ENCODE results near the gene RIGI. TPM values are rescaled to one million over a fixed set of nuclear protein-coding genes. Genes with fewer than 3 reads are reported as not detected.

The RIGI gene
- total and polyA plus RNA-seq, 4 donors: 3.9 to 15.6 (median 11.2) TPM

- no peaks in the 10 kb centered on the region for H3K9me3 ChIP-seq (ENCODE audit: control insufficient read depth, low read length)
- peaks cover under 1 to 2% of the 10 kb centered on the region in 2 donors for H3K4me1 ChIP-seq (ENCODE audit: control insufficient read depth in 1 of 2, insufficient read depth in 2 of 2, low read length in 2 of 2)
- H3K27me3 ChIP-seq (ENCODE audit: control insufficient read depth in 1 of 2, insufficient read depth in 2 of 2, low read length in 1 of 2): no peaks in the 10 kb centered on the region
- intact Hi-C loops (cut with DNase I): no loop called here
- DNase-seq (no peak), ATAC-seq (ENCODE audit: low FRiP score) (no peak)
- no peak overlapping the region for H3K4me3 ChIP-seq (ENCODE audit: low read length in 2 of 2)
- H3K36me3 ChIP-seq (ENCODE audit: control insufficient read depth in 1 of 2, insufficient read depth in 2 of 2, low read length in 1 of 2): no peaks in the 10 kb centered on the region
- no peak overlapping the region for H3K27ac ChIP-seq (ENCODE audit: low read depth in 1 of 2, low read length in 2 of 2)
- 89 to 96% methylated on average over 1 of the region's 1 CpG for WGBS, 2 donors
Measured at GRCh38 chr9:32518276-32518675, 7.7 kb downstream of the RIGI start.

- intact Hi-C loops (cut with DNase I): no loop called here
- H3K36me3 ChIP-seq (ENCODE audit: control insufficient read depth in 1 of 2, insufficient read depth in 2 of 2, low read length in 1 of 2): no peaks in the 10 kb centered on the region
- H3K27me3 ChIP-seq (ENCODE audit: control insufficient read depth in 1 of 2, insufficient read depth in 2 of 2, low read length in 1 of 2): no peaks in the 10 kb centered on the region
- DNase-seq: no peak
- no peak overlapping the region for H3K27ac ChIP-seq (ENCODE audit: low read depth in 1 of 2, low read length in 2 of 2)
- H3K4me3 ChIP-seq (ENCODE audit: low read length in 2 of 2): no peak overlapping the region
- H3K4me1 ChIP-seq (ENCODE audit: control insufficient read depth in 1 of 2, insufficient read depth in 2 of 2, low read length in 2 of 2): no peaks in the 10 kb centered on the region
- no peak for ATAC-seq (ENCODE audit: low FRiP score)
- H3K9me3 ChIP-seq (ENCODE audit: control insufficient read depth, low read length): no peaks in the 10 kb centered on the region
Measured at GRCh38 chr9:32516241-32516640, 9.8 kb downstream of the RIGI start.

- Histone ChIP-seq H3K27me3 (ENCODE audit: control insufficient read depth in 1 of 2, insufficient read depth in 2 of 2, low read length in 1 of 2) (no peaks in the 10 kb centered on the region), H3K4me1 (ENCODE audit: control insufficient read depth in 1 of 2, insufficient read depth in 2 of 2, low read length in 2 of 2) (no peaks in the 10 kb centered on the region), H3K4me3 (ENCODE audit: low read length in 2 of 2) (no peak overlapping the region), H3K36me3 (ENCODE audit: control insufficient read depth in 1 of 2, insufficient read depth in 2 of 2, low read length in 1 of 2) (no peaks in the 10 kb centered on the region), H3K27ac (ENCODE audit: low read depth in 1 of 2, low read length in 2 of 2) (no peak overlapping the region), H3K9me3 (ENCODE audit: control insufficient read depth, low read length) (no peaks in the 10 kb centered on the region)
- DNase-seq (no peak), ATAC-seq (ENCODE audit: low FRiP score) (no peak)
- 95 to 97% methylated on average over 1 of the region's 1 CpG for WGBS, 2 donors
- intact Hi-C loops (cut with DNase I): no loop called here
Measured at GRCh38 chr9:32508728-32509127, 17.3 kb downstream of the RIGI start.

GRCh38 chr9:32503008-32503407 lies 23.0 kb downstream of the RIGI start:
- H3K27me3 ChIP-seq (ENCODE audit: control insufficient read depth in 1 of 2, insufficient read depth in 2 of 2, low read length in 1 of 2): no peaks in the 10 kb centered on the region
- H3K36me3 ChIP-seq (ENCODE audit: control insufficient read depth in 1 of 2, insufficient read depth in 2 of 2, low read length in 1 of 2): peaks cover 3 to 4% of the 10 kb centered on the region in 2 donors
- H3K9me3 ChIP-seq (ENCODE audit: control insufficient read depth, low read length): no peaks in the 10 kb centered on the region
- DNase-seq (no peak), ATAC-seq (ENCODE audit: low FRiP score) (no peak)
- no peak overlapping the region for H3K27ac ChIP-seq (ENCODE audit: low read depth in 1 of 2, low read length in 2 of 2)
- H3K4me3 ChIP-seq (ENCODE audit: low read length in 2 of 2): no peak overlapping the region
- intact Hi-C loops (cut with DNase I): no loop called here
- WGBS, 2 donors: 86 to 90% methylated on average over 3 of the region's 3 CpGs
- no peaks in the 10 kb centered on the region for H3K4me1 ChIP-seq (ENCODE audit: control insufficient read depth in 1 of 2, insufficient read depth in 2 of 2, low read length in 2 of 2)

GRCh38 chr9:32502464-32502863 lies 23.5 kb downstream of the RIGI start:
- no peaks in the 10 kb centered on the region for H3K27me3 ChIP-seq (ENCODE audit: control insufficient read depth in 1 of 2, insufficient read depth in 2 of 2, low read length in 1 of 2)
- peaks cover 3 to 4% of the 10 kb centered on the region in 2 donors for H3K36me3 ChIP-seq (ENCODE audit: control insufficient read depth in 1 of 2, insufficient read depth in 2 of 2, low read length in 1 of 2)
- H3K4me1 ChIP-seq (ENCODE audit: control insufficient read depth in 1 of 2, insufficient read depth in 2 of 2, low read length in 2 of 2): no peaks in the 10 kb centered on the region
- intact Hi-C loops (cut with DNase I): no loop called here
- WGBS, 2 donors: 47 to 57% methylated on average over 4 of the region's 4 CpGs
- no peak overlapping the region for H3K4me3 ChIP-seq (ENCODE audit: low read length in 2 of 2)
- ATAC-seq (ENCODE audit: low FRiP score): no peak
- no peak overlapping the region for H3K27ac ChIP-seq (ENCODE audit: low read depth in 1 of 2, low read length in 2 of 2)
- DNase-seq: no peak
- H3K9me3 ChIP-seq (ENCODE audit: control insufficient read depth, low read length): no peaks in the 10 kb centered on the region

GRCh38 chr9:32501868-32502267 lies 24.1 kb downstream of the RIGI start:
- DNase-seq: no peak
- H3K27ac ChIP-seq (ENCODE audit: low read depth in 1 of 2, low read length in 2 of 2): no peak overlapping the region
- ATAC-seq (ENCODE audit: low FRiP score): no peak
- no peaks in the 10 kb centered on the region for H3K4me1 ChIP-seq (ENCODE audit: control insufficient read depth in 1 of 2, insufficient read depth in 2 of 2, low read length in 2 of 2)
- intact Hi-C loops (cut with DNase I): no loop called here
- peaks cover 3 to 4% of the 10 kb centered on the region in 2 donors for H3K36me3 ChIP-seq (ENCODE audit: control insufficient read depth in 1 of 2, insufficient read depth in 2 of 2, low read length in 1 of 2)
- H3K9me3 ChIP-seq (ENCODE audit: control insufficient read depth, low read length): no peaks in the 10 kb centered on the region
- no peak overlapping the region for H3K4me3 ChIP-seq (ENCODE audit: low read length in 2 of 2)
- WGBS, 2 donors: 81 to 82% methylated on average over 1 of the region's 1 CpG
- no peaks in the 10 kb centered on the region for H3K27me3 ChIP-seq (ENCODE audit: control insufficient read depth in 1 of 2, insufficient read depth in 2 of 2, low read length in 1 of 2)

GRCh38 chr9:32500768-32501167 lies 25.2 kb downstream of the RIGI start:
- 88% methylated on average over 2 of the region's 2 CpGs for WGBS, 2 donors
- no peak overlapping the region for H3K4me3 ChIP-seq (ENCODE audit: low read length in 2 of 2)
- ATAC-seq (ENCODE audit: low FRiP score): no peak
- H3K27me3 ChIP-seq (ENCODE audit: control insufficient read depth in 1 of 2, insufficient read depth in 2 of 2, low read length in 1 of 2): no peaks in the 10 kb centered on the region
- no peak overlapping the region for H3K27ac ChIP-seq (ENCODE audit: low read depth in 1 of 2, low read length in 2 of 2)
- DNase-seq: no peak
- H3K36me3 ChIP-seq (ENCODE audit: control insufficient read depth in 1 of 2, insufficient read depth in 2 of 2, low read length in 1 of 2): peaks cover 4 to 5% of the 10 kb centered on the region in 2 donors
- intact Hi-C loops (cut with DNase I): no loop called here
- no peaks in the 10 kb centered on the region for H3K9me3 ChIP-seq (ENCODE audit: control insufficient read depth, low read length)
- H3K4me1 ChIP-seq (ENCODE audit: control insufficient read depth in 1 of 2, insufficient read depth in 2 of 2, low read length in 2 of 2): no peaks in the 10 kb centered on the region

GRCh38 chr9:32497921-32498320 lies 28.1 kb downstream of the RIGI start:
- Histone ChIP-seq H3K27me3 (ENCODE audit: control insufficient read depth in 1 of 2, insufficient read depth in 2 of 2, low read length in 1 of 2) (no peaks in the 10 kb centered on the region), H3K4me3 (ENCODE audit: low read length in 2 of 2) (no peak overlapping the region), H3K9me3 (ENCODE audit: control insufficient read depth, low read length) (no peaks in the 10 kb centered on the region), H3K36me3 (ENCODE audit: control insufficient read depth in 1 of 2, insufficient read depth in 2 of 2, low read length in 1 of 2) (peaks cover 4 to 5% of the 10 kb centered on the region in 2 donors), H3K27ac (ENCODE audit: low read depth in 1 of 2, low read length in 2 of 2) (no peak overlapping the region), H3K4me1 (ENCODE audit: control insufficient read depth in 1 of 2, insufficient read depth in 2 of 2, low read length in 2 of 2) (no peaks in the 10 kb centered on the region)
- intact Hi-C loops (cut with DNase I): no loop called here
- ATAC-seq (ENCODE audit: low FRiP score) (no peak), DNase-seq (no peak)

GRCh38 chr9:32490601-32491000 lies 35.4 kb downstream of the RIGI start:
- Histone ChIP-seq H3K27me3 (ENCODE audit: control insufficient read depth in 1 of 2, insufficient read depth in 2 of 2, low read length in 1 of 2) (no peaks in the 10 kb centered on the region), H3K4me1 (ENCODE audit: control insufficient read depth in 1 of 2, insufficient read depth in 2 of 2, low read length in 2 of 2) (no peaks in the 10 kb centered on the region), H3K36me3 (ENCODE audit: control insufficient read depth in 1 of 2, insufficient read depth in 2 of 2, low read length in 1 of 2) (peaks cover 4 to 11% of the 10 kb centered on the region in 2 donors), H3K4me3 (ENCODE audit: low read length in 2 of 2) (no peak overlapping the region), H3K27ac (ENCODE audit: low read depth in 1 of 2, low read length in 2 of 2) (no peak overlapping the region), H3K9me3 (ENCODE audit: control insufficient read depth, low read length) (no peaks in the 10 kb centered on the region)
- intact Hi-C loops (cut with DNase I): no loop called here
- no peak for ATAC-seq (ENCODE audit: low FRiP score)
- 73 to 80% methylated on average over 3 of the region's 3 CpGs for WGBS, 2 donors
- no peak for DNase-seq

Data from aorta (tissue), 5 donors.